Measurements from ENCODE around the gene TMEM239.
"Not testable (repeated sequence)": the region's sequence is repeated elsewhere in the genome, so short reads cannot be mapped to it uniquely, and the experiment has no call there.

Gene TMEM239

DNA sequence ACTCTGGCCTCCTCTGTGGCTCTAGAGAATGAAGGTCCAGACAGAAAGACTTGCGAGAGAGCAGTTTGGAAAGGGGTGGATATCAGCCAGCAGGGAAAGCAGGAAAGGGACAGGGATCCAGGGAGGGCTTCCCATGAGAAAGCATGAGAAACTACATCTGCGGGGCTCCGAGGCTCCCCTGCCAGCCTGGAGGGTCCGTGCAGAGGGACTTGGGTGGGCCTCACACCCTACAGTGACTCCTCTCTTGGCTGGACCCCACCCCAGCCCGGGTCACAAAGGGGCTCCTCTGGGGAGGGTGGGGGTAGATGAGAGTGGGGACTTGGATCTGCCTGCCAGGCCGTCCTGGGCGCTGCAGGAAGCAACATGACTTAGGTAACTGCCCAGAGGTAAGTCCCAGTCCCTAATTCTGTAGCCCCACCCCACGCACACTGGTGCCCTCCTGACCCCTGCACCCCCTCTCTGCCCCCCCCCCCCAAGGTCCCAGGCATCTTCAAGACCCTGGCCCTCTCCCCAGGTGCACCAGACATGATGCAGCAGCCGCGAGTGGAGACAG lies at the start of gene TMEM239:
Gene TMEM239, plus strand, starts transcription at position 335 of the 553 bp plus-strand sequence. Its CDS starts 191 bp downstream, at position 526.
- DNase-seq (ENCODE audit: low read depth), result no peak

- no peak for DNase-seq (ENCODE audit: low read depth)
Measured at GRCh38 chr20:2767768-2768631, 48.2 kb upstream of the TMEM239 start.

DNA sequence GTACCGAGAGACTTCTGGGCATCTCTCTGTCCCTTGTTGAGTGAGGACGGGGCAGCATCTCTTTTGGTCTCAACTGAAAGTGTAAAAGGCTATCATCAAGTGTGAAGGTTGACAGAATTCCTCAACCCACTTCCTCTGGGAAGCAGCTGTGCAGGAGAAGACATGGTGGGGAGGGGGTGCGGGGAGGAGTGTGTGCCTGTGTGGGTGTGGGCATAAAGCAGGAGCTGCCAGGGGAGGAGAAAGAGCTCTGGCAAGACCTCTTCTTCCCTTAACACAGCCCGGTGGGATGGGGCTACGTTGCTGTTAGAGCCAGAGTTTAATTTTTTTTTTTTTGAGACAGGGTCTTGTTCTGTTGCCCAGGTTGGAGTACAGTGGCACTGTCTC lies 47.5 kb upstream of the TMEM239 start:
- DNase-seq (ENCODE audit: low read depth), result no peak

GRCh38 chr20:2770091-2770490 lies 46.1 kb upstream of the TMEM239 start:
- not testable (repeated sequence) for DNase-seq (ENCODE audit: low read depth)

DNA sequence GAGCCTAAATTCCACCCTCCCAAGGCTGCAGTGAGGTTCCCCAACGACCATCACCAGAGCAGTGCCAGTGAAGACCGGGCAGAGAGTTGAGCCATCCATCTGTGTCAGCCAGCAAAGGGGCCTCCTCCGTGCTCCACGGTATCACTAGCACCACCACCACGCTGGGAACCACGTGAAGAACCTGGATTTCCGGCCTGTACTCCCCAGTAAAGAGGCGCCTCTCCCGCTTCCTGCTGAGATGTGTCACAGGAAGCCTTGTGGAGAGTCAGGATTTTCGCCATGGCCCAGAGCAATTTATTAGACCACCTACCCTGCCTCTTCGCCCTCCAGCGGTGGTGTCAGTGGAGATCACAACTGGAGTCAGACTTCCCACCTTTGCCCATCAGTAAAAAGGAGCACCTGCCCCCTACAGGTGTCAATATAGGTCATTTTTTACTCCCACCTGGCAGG lies 44.5 kb upstream of the TMEM239 start:
- DNase-seq (ENCODE audit: low read depth), result no peak

DNA sequence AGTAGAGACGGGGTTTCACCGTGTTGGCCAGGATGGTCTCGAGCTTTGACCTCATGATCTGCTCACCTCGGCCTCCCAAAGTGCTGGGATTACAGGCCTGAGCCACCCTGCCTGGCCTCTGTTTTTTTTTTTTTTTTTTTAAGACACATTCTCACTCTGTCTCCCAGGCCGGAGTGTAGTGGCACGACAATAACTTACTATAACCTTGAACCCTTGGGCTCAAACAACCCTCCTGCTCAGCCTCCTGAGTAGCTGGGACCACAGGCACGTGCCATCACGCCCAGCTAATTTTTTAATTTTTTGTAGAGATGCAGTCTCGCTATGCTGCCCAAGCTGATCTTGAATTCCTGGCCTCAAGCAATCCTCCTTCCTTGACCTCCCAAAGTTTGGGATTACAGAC lies 42.4 kb upstream of the TMEM239 start:
- DNase-seq (ENCODE audit: low read depth), result no peak

DNA sequence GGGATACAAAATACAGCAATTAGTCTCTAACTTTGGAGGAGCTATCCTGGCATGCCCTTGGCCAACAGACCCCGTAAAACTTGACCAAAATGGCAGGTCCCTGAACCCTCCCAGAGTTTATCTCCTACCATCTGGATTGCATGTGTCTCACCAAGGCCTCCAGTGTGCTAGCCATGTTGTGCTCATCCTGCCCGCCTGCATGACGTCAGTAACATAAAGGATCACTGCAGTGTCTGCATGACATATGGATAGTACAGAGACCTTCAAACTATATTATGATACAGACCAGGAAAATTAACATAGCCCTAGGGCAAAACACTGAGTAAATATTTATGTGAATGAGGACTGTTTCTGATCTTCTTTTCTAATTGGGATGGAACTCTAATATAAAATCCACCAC lies 41.0 kb upstream of the TMEM239 start:
- DNase-seq (ENCODE audit: low read depth), result no peak

DNA sequence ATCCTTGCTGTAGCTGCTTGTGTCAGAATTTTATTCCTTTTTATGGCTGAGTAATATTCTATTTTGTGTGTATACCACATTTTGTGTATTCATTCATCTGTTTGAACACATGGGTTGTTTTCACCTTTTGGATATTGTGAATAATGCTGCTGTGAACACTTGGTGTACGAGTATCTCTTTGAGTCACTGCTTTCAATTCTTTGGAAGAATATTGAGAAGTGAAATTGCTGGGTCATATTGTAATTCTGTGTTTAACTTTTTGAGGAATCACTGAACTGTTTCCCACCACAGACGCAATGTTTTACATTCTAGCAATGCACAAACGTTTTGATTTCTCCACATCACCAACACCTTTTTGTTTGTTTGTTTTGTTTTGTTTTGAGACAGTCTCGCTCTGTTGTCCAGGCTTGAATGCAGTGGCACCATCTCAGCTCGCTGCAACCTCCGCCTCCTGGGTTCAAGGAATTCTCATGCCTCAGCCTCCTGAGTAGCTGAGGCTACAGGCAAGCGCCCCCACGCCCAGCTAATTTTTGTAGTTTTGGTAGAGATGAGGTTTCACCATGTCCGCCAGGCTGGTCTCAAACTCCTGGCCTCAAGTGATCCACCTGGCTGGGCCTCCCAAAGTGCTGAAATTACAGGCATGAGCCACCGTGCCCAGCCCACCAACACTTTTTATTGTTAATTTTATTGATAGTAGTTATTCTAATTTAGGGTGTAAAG lies 37.4 kb upstream of the TMEM239 start:
- no peak for DNase-seq (ENCODE audit: low read depth)

GRCh38 chr20:2780948-2781347 lies 35.2 kb upstream of the TMEM239 start:
- no peak for DNase-seq (ENCODE audit: low read depth)

- no peak for DNase-seq (ENCODE audit: low read depth)
Measured at GRCh38 chr20:2783908-2784566, 32.1 kb upstream of the TMEM239 start.

DNA sequence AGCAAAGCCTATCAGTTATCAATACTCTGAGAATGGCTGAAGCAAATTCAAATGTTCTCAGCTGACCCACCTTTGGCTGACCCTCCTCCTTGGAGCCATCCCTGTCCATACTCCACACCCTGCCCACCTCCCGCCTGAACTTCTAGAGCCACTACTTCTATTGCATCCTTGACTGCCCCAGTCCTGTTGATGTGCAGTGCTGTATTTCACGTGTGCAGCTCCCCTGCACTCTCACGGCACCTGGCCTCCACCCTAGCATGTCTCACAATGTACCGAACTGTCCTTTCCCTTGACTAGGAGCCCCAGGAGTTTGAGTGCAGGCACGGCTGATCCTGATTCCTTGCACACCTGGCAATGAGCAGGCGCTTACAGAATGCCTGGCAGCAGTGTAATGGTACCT lies 22.7 kb upstream of the TMEM239 start:
- no peak for DNase-seq (ENCODE audit: low read depth)

DNA sequence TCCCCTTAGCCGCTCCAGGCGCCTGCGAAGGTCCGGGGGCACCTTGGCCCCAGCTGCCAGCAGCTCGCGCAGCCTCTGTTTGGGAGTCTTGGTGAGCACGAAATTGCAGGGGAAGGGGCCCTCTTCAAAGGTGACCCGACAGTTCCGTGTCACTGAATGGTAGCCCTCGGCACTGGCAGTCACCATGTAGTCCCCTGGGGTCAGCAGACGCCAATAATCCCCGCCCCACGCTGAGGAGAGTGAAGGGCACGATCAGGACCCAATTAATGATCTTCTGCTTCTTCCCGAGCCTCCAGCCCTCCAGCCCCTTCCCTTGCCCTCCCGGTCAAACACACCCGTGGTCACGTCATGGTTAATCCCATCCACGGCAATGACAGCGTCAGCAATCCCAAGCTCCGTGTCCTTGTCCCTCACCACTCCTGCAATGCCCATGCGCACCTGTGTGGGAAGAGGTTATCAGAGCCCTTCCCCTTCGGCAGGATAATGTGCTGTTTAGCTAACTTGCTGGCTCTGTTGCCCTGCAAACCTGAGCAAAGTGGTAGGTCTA lies 21.9 kb upstream of the TMEM239 start:
- no peak for DNase-seq (ENCODE audit: low read depth)

GRCh38 chr20:2794866-2795447 lies 21.2 kb upstream of the TMEM239 start:
- no peak for DNase-seq (ENCODE audit: low read depth)

GRCh38 chr20:2795451-2795850 lies 20.7 kb upstream of the TMEM239 start:
- no peak for DNase-seq (ENCODE audit: low read depth)

GRCh38 chr20:2796011-2796660 lies 20.0 kb upstream of the TMEM239 start:
- DNase-seq (ENCODE audit: low read depth), result no peak

DNA sequence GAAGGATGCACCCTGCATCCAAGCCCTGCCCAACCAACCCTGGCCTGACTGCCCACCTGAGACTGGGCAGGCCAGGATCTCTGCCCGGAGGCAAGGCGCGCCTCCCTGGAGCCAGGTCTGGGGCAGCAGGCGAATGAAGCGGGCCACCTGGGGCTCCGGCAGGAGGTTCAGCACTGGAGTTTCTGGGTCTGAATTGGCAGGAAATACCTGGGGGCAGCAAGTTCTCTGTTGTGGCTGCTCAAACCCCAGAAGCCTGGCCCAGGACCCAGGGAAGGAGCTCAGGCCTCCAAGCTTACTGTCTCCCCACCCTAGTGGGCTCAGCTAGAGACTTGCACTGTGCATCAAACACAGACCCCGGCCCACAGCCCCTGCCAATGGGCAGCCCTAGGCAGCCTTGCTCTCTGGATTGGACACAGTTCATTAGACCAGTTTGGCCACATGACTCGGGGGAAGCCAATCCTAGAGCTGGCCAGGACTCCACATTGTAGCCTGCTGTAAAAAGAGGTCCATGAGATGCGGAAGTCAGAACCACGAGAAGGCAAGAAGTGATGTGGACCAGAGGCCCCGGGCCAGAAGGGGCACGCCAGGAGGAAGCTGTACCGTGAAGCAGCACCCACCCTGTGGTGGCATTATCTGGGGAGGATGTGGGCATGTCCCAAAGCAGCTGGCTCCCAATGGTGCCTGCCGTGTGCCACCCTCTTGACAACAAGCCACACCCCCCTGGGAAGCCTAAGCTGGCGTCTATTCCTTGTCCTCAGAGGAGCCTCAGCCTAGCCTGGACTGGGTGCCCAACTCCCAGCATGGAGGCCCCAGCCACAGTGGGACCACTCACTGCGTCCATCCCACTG lies 18.8 kb upstream of the TMEM239 start:
- DNase-seq (ENCODE audit: low read depth), result no peak

DNA sequence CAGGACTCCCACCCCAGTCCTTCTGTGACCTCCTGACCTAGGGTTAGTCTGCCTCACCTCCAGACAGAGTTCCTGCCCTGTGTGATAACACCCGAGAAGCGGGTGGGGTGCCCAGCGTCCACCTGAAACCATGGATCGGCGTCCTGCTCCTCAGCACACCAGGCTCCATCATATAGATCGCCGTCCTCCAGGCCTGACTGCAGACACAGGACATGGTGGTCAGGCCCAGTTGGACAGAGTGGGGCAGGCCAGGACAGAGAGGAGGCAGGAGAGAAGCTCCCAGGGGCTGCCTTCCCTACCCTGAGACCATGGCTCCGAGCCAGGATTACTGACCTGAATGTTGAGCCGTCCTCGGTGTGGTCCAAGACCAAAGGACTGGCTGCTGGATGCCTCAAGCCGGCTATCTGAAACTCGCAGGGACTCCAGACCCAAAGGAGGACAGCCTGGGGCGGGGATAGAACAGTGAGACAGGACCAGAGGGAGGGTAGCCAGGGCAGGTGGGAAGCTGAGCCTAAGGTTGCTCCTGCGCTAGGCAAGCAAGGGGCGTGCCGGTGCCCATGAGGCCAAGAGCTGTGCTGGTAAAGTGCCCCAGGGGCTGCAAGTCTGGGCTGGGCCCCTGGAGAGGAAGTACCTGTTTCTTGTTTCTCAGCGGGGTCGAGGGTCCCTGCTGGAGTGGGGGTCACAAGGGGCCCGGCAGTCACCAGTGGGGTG lies 17.9 kb upstream of the TMEM239 start:
- DNase-seq (ENCODE audit: low read depth), result no peak

DNA sequence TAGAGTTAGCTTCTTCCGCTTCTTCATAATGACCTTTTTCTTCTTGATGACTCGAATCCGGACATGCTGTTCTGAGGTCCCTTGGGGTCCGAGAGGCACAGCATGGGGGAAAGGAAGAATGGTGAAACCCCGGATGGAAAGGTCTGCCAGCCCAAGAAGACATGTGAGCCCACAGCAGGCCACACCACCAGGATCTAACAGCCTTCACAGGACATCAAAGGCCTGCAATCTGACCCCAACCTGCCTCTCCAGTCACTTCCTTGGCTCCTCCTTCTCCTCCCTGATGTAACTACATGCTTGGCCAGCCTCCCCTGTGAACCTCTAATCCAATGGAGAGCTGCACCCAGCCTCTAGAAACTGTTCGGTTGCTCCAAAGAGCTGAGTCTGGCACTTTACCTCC lies 17.4 kb upstream of the TMEM239 start:
- no peak for DNase-seq (ENCODE audit: low read depth)

- no peak for DNase-seq (ENCODE audit: low read depth)
Measured at GRCh38 chr20:2799271-2799670, 16.9 kb upstream of the TMEM239 start.

Measured in stimulated activated CD8-positive, alpha-beta memory T cell treated with anti-CD3 and anti-CD28 coated beads, Interleukin-4, amount 100 ng/mL, for 24 hours (primary cell).